Natural killer cell treated with Interleukin-12 subunit alpha and Interleukin-12 subunit beta and Interleukin-15 and Interleukin-18, amount 100 ng/mL, for 72 hours (primary cell): ENCODE measurements around the gene DDX41. TPM values are rescaled to one million over a fixed set of nuclear protein-coding genes. Genes with fewer than 3 reads are reported as not detected.
"Not testable (repeated sequence)": the region's sequence is repeated elsewhere in the genome, so short reads cannot be mapped to it uniquely, and the experiment has no call there.

Source experiments
- ATAC-seq, 2 donors: fragments of 150-1000 bp; cut with Tn5 transposase in 1 of 2; sonication (Bioruptor Pico), chemical (Tn5 transposase) in 1 of 2; 2 replicates each; pipeline ENCODE4 v1.10.0; 2021
- DNase-seq: peaks from one replicate; pipeline ENCODE4 v3.0.0; 2022; ENCODE audit warnings: low spot score
- H3K27ac Mint-ChIP-seq, 2 donors: 1 replicate in 1 of 2; 2 replicates in 1 of 2; pipeline ENCODE4 v1.8.0; 2022; ENCODE audit warnings: mixed read lengths in 2 of 2, mild to moderate bottlenecking in 1 of 2, moderate library complexity in 1 of 2
- H3K27me3 Mint-ChIP-seq, 2 donors: 1 replicate in 1 of 2; 2 replicates in 1 of 2; pipeline ENCODE4 v1.8.0; 2022; ENCODE audit warnings: mixed read lengths in 2 of 2
- H3K36me3 Mint-ChIP-seq: one replicate; pipeline ENCODE4 v1.8.0; 2022; ENCODE audit warnings: mixed read lengths
- H3K4me1 Mint-ChIP-seq, 2 donors: 1 replicate in 1 of 2; 2 replicates in 1 of 2; pipeline ENCODE4 v1.8.0; 2022; ENCODE audit warnings: low read depth in 2 of 2, mixed read lengths in 2 of 2, mild to moderate bottlenecking in 1 of 2
- H3K4me3 Mint-ChIP-seq: one replicate; pipeline ENCODE4 v1.8.0; 2022; ENCODE audit warnings: mixed read lengths
- H3K9me3 Mint-ChIP-seq: 2 replicates; pipeline ENCODE4 v1.8.0; 2022; ENCODE audit warnings: mixed read lengths
- total RNA-seq, 2 donors: library from RNA; stranded (reverse); gene quantifications; one replicate each; pipeline ENCODE4 v1.2.3, GENCODE V29; 2022

Gene DDX41
- 100 to 1,000 TPM; 162 to 168 TPM for total RNA-seq

- ATAC-seq (peak; percentile 91 to 94), DNase-seq (peak; percentile 96)
- Mint-ChIP-seq H3K9me3 (no peaks in the 10 kb centered on the region), H3K27me3 (no peaks in the 10 kb centered on the region), H3K4me1 (peaks cover 46 to 50% of the 10 kb centered on the region in 2 donors), H3K4me3 (peak within 1 kb of the TSS; percentile 95), H3K36me3 (peaks cover 11% of the 10 kb centered on the region), H3K27ac (peak within 1 kb of the TSS; percentile 84 to 90)
These were observed at the start of gene DDX41 for GRCh38 chr5:177516601-177517568. Gene DDX41, minus strand, starts transcription at chr5:177516961. Its CDS starts 16 bp downstream, at chr5:177516945.

- no peak for DNase-seq
- Mint-ChIP-seq H3K4me3 (no peak overlapping the region), H3K27me3 (peaks cover 0 to 12% of the 10 kb centered on the region in 2 donors), H3K36me3 (no peaks in the 10 kb centered on the region), H3K4me1 (no peaks in the 10 kb centered on the region), H3K27ac (no peak overlapping the region), H3K9me3 (no peaks in the 10 kb centered on the region)
- no peak for ATAC-seq
These were observed 48.3 kb upstream of the DDX41 start for GRCh38 chr5:177565046-177565445.

DNA sequence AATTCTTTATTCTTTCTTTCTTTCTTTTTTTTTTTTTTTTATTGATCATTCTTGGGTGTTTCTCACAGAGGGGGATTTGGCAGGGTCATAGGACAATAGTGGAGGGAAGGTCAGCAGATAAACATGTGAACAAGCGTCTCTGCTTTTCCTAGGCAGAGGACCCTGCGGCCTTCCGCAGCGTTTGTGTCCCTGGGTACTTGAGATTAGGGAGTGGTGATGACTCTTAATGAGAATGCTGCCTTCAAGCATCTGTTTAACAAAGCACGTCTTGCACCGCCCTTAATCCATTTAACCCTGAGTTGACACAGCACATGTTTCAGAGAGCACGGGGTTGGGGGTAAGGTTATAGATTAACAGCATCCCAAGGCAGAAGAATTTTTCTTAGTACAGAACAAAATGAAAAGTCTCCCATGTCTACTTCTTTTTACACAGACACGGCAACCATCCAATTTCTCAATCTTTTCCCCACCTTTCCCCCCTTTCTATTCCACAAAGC is 42.7 kb upstream of the DDX41 start:
- not testable (repeated sequence) for H3K4me3 Mint-ChIP-seq, H3K4me1 Mint-ChIP-seq, H3K9me3 Mint-ChIP-seq, H3K36me3 Mint-ChIP-seq, H3K27ac Mint-ChIP-seq, H3K27me3 Mint-ChIP-seq, DNase-seq, ATAC-seq

DNA sequence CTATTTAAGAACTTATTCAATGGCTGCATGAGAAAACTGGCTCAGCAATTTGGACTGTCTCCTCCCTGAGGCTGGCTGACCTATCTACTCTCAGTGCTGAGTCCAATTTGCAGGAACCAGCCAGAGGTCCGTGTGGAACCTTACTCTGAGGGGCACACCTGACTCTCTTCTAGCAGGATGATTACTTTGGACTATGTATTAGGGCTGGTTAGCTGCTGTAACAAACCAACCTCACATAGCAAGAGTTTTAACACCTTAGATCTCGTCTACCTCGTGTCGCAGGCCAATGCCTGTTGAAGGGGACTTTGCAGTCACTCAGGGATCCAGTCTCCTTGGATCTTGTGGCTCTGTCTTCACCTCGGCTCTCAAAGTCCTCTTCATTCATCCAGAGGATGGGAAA is 41.0 kb upstream of the DDX41 start:
- Mint-ChIP-seq H3K27me3 (no peaks in the 10 kb centered on the region), H3K9me3 (no peaks in the 10 kb centered on the region), H3K27ac (no peak overlapping the region), H3K36me3 (no peaks in the 10 kb centered on the region), H3K4me3 (no peak overlapping the region), H3K4me1 (peaks cover 12% of the 10 kb centered on the region in 2 donors)
- DNase-seq (no peak), ATAC-seq (no peak)

- H3K27ac Mint-ChIP-seq, result no peak overlapping the region
- no peaks in the 10 kb centered on the region for H3K9me3 Mint-ChIP-seq
- ATAC-seq, result no peak
- H3K36me3 Mint-ChIP-seq, result peaks cover 2% of the 10 kb centered on the region
- no peak overlapping the region for H3K4me3 Mint-ChIP-seq
- no peak for DNase-seq
- H3K27me3 Mint-ChIP-seq, result no peaks in the 10 kb centered on the region
- peaks cover 18 to 19% of the 10 kb centered on the region in 2 donors for H3K4me1 Mint-ChIP-seq
These were observed 40.4 kb upstream of the DDX41 start for GRCh38 chr5:177557041-177557647.

- Mint-ChIP-seq H3K4me1 (peaks cover 20 to 22% of the 10 kb centered on the region in 2 donors), H3K27ac (no peak overlapping the region), H3K27me3 (no peaks in the 10 kb centered on the region), H3K9me3 (no peaks in the 10 kb centered on the region), H3K4me3 (peak overlapping the region; percentile 92), H3K36me3 (peaks cover 6% of the 10 kb centered on the region)
- no peak for ATAC-seq
- DNase-seq, result no peak
These were observed 38.9 kb upstream of the DDX41 start for GRCh38 chr5:177555665-177556064.

DNA sequence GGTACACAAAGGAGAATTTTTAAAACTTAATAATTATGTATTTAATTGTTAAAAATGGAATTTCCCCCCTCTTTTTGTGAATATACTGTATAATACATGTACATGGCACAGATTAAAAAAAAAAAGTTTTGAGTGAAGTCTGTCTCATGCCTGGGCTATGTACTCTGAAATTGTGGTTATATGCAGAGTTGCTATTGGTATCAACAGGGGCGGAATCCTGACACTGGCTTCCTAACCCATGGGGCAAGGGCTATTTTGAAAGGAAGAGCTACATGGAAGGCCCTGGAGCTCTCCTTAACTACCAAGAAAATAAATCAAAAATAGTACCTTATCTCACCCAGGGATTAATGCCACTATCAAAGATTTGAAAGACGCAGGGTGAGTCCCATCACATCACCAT is 38.5 kb upstream of the DDX41 start:
- Mint-ChIP-seq H3K9me3 (no peaks in the 10 kb centered on the region), H3K27ac (peak overlapping the region; percentile 80 to 94), H3K27me3 (no peaks in the 10 kb centered on the region), H3K4me1 (peaks cover 20 to 24% of the 10 kb centered on the region in 2 donors), H3K36me3 (peaks cover 6% of the 10 kb centered on the region), H3K4me3 (peak overlapping the region; percentile 92)
- no peak for ATAC-seq
- DNase-seq, result no peak

- DNase-seq, result peak; percentile 97
- H3K4me3 Mint-ChIP-seq, result peak within 1 kb of the TSS; percentile 92
- H3K4me1 Mint-ChIP-seq, result peaks cover 20 to 26% of the 10 kb centered on the region in 2 donors
- peaks cover 6% of the 10 kb centered on the region for H3K36me3 Mint-ChIP-seq
- H3K27ac Mint-ChIP-seq, result peak within 1 kb of the TSS; percentile 80 to 94
- peak; percentile 98 to 100 for ATAC-seq
- H3K27me3 Mint-ChIP-seq, result no peaks in the 10 kb centered on the region
- H3K9me3 Mint-ChIP-seq, result no peaks in the 10 kb centered on the region
These were observed 37.8 kb upstream of the DDX41 start, which contains the start of gene FAM193B for GRCh38 chr5:177554474-177555111. Gene FAM193B, minus strand, starts transcription at chr5:177554563. Its CDS starts 105 bp downstream, at chr5:177554458.

- DNase-seq, result peak; percentile 65
- ATAC-seq, result peak; percentile 60 to 69
- Mint-ChIP-seq H3K36me3 (peaks cover 6% of the 10 kb centered on the region), H3K4me3 (peak overlapping the region; percentile 92), H3K9me3 (no peaks in the 10 kb centered on the region), H3K27me3 (no peaks in the 10 kb centered on the region), H3K27ac (peak overlapping the region; percentile 80 to 94), H3K4me1 (peaks cover 21 to 26% of the 10 kb centered on the region in 2 donors)
These were observed 37.1 kb upstream of the DDX41 start for GRCh38 chr5:177553671-177554429.

- Mint-ChIP-seq H3K4me1 (peaks cover 27 to 30% of the 10 kb centered on the region in 2 donors), H3K27ac (peak overlapping the region; percentile 32 to 75), H3K36me3 (peaks cover 6% of the 10 kb centered on the region), H3K27me3 (no peaks in the 10 kb centered on the region), H3K4me3 (peak overlapping the region; percentile 55), H3K9me3 (no peaks in the 10 kb centered on the region)
- DNase-seq (no peak), ATAC-seq (no peak)
These were observed 36.2 kb upstream of the DDX41 start for GRCh38 chr5:177552839-177553455.

- peaks cover 40 to 47% of the 10 kb centered on the region in 2 donors for H3K4me1 Mint-ChIP-seq
- H3K4me3 Mint-ChIP-seq, result no peak overlapping the region
- H3K27ac Mint-ChIP-seq, result no peak overlapping the region
- no peaks in the 10 kb centered on the region for H3K27me3 Mint-ChIP-seq
- ATAC-seq, result no peak
- no peaks in the 10 kb centered on the region for H3K9me3 Mint-ChIP-seq
- peaks cover 6% of the 10 kb centered on the region for H3K36me3 Mint-ChIP-seq
- no peak for DNase-seq
These were observed 33.4 kb upstream of the DDX41 start for GRCh38 chr5:177550122-177550521.

DNA sequence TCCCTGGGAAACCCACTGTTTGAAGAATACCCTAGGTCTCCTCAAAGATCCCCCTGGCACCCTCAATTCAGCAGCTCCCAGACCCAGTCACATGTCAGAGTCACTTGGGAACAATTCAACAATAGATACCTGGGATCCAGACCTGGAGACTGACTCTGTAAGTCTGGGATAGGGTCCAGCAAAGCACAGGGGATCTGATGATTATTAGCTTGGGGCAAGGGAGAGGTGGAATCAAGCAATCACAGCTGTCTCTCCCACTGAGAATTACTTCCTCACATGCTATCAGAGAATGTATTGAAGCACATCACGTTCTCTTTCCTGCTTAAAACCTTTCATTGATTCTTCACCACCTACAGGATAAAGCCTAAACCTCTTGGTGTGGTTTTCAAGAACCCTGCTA is 31.7 kb upstream of the DDX41 start:
- Mint-ChIP-seq H3K36me3 (peaks cover 6% of the 10 kb centered on the region), H3K9me3 (no peaks in the 10 kb centered on the region), H3K27me3 (no peaks in the 10 kb centered on the region), H3K4me3 (no peak overlapping the region), H3K4me1 (peaks cover 33 to 47% of the 10 kb centered on the region in 2 donors), H3K27ac (no peak overlapping the region)
- ATAC-seq (no peak), DNase-seq (no peak)
